Stimulated activated CD8-positive, alpha-beta memory T cell treated with anti-CD3 and anti-CD28 coated beads, Interleukin-12 subunit alpha, Interleukin-12 subunit beta, amount 100 ng/mL, for 1 hour (primary cell): ENCODE data around the gene PDE8A.
"Not testable (repeated sequence)": the region's sequence is repeated elsewhere in the genome, so short reads cannot be mapped to it uniquely, and the experiment has no call there.

ENCODE experiments used
- DNase-seq: peaks from one replicate; pipeline ENCODE4 v3.0.0-alpha.2; 2020; ENCODE audit warnings: low read depth

The PDE8A gene

DNA sequence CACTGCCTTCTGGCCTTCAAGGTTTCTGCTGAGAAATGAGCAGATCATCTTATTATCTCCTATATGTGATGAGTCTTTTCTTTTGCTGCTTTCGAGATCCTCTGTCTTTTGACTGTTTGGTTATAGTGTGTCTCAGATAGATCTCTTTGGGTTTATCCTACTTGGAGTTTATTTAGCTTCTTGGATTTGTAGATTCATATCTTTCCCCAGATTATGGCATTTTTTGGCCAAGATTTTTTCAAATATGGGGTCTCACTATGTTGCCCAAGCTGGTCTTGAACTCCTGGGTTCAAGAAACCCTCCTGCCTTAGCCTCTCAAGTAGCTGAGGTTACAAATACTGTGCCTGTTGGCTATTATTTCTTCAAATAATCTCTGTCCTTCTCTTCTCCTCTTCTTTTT is 150.3 kb downstream of the PDE8A start:
- DNase-seq = no peak

DNA sequence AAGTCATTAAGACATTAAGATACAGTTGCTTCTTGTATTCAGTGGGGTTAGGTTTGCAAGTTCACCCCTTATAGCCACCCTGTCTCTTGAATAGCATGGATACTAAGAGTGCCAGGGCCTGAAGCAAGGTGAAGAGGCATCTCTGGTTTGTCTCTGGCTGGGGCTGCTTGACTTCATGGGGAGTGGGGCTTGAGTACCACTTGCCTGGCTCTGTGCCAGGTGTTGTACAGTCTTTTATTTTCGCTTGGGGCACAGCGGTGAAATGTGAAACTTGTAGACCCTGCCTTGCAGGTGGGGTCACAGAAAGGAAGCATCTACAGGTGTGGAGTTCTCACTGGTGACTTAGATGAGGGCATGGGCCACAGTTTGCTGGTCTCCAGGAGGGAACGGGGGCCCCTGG is 152.1 kb downstream of the PDE8A start:
- DNase-seq = no peak

DNA sequence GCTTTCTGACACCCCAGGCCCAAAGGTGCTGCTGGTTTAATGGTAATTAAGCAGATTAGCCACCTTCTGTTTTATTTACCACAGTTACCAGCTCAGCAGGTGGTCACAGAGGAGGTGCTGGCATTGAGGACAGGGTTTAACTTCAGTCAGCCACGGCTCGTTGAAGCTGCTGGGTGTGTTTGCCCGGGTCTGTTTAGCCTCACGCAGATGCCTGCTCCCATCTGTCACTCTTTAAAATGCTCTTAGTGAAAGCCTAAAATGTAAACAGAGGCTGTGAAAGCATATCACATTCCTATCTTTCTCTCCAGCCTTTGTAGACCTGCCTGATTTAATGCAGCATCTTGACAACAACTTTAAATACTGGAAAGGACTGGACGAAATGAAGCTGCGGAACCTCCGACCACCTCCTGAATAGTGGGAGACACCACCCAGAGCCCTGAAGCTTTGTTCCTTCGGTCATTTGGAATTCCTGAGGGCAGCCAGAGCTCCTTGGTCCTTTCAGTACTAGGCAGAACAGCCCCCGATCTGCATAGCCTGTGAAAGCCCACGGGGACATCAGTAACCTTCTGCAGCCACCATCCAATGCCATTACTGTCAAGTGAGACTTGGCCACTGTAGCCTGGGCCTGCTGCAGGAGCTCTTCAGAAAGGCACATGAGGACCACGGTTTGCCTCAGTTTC is 156.0 kb downstream of the PDE8A start:
- DNase-seq = no peak

DNA sequence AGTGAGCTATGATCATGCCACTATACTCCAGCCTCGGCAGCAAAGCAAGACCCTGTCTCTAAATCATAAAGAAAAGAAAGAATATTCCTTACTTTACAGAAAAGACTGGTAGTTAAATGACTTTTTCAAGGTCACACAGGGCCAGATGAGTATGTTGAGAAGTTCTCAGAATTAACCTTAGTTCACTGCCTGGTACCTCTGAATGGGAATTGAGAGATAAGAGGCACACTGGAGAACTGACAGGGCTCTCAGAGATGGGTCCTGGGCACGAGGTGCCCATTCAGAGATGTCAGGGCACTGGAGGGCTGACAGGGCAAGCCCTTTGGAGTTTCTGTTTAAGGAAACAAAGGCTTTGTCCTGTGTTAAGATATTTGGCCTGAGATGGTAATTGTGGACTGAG is 157.7 kb downstream of the PDE8A start:
- no peak for DNase-seq

DNA sequence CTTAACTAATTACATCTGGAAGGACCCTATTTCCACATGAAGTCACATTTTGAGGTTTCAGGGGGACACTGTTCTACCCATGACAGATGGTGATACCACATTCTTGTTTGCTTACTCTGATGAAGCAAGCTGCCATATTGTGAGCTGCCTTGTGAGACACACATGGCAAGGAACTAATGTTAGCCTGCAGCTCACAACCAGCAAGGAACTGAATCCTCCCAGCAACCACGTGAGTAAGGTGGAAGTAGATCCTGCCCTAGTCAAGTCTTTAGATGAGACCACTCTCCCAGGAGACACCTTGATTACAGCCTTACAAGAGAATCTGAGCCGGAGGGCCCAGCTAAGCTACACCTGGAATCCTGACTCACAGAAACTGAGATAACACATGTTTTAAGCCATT is 160.1 kb downstream of the PDE8A start:
- no peak for DNase-seq

DNA sequence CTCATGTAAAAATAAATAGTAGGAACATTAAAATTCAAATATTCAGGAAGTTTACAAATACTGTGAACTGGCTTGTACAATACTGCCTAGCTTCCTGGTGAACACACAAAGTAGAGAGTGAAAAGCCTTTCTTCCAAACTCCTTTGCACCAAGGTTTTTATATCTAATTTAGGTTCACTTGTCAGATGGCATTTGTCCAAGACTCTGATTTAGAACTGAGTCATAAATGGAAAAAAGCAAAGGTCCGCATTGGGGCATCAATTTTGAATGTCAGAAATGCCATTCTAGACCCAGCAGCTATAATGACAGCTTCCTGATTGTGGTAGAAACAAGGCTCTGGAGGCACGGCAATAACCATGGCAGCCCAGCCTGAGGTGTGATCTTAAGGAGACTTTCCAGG is 160.7 kb downstream of the PDE8A start:
- no peak for DNase-seq

DNA sequence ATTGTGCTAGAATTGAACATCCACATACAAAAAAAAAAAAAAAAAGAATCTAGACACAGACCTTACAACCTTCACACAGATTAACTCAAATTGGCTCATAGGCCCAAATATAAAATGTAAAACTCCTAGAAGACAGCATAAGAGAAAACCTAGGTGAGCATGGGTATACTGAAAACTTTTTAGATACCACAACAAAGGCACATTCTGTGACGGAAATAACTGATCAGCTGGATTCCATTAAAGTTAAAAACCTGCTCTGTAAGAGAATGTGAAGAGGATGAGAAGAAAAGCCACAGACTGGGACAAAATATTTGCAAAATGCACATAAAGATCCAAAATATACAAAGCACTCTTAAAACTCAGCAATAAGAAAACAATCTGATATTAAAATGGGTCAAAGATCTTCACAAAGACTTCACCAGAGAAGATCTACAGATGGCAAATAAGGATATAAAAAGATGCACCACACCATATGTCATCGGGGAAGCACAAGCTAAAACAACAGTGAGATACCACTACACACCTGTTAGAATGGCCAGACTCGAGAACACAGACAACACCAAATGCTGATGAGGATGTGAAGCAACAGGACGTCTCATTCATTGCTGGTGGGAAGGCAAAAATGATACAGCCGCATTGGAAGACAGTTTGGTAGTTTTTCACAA is 167.9 kb downstream of the PDE8A start:
- no peak for DNase-seq

DNA sequence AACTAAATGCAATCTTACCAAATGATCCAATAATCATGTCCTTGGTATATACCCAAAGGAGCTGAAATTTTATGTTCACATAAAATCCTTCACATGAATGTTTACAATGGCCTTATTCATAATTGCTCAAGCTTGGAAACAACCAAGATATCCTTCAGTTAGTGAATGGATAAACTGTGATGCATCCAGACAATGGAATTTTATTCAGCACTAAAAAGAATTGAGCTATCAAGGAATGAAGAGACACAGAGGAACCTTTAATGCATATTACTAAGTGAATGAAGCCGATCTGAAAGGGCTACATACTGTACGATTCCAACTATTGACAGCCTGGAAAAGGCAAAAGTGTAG is 168.4 kb downstream of the PDE8A start:
- DNase-seq = no peak

DNA sequence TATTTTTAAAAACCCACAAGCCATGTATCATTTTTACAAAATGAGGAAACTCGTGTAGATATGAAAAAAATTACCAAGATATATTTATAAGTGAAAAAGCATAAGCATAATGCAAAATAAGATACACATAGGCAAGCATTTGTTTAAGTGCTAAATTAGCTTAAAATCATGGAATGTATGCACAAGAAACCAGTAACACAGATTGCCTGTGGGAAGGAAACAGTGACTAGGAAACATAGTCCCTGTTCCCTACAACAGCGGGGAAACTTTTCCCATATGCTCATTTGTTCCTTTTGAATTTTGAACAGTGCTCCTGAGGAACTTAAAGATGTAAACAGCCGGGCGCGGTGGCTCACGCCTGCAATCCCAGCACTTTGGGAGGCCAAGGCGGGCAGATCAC is 169.5 kb downstream of the PDE8A start:
- DNase-seq = no peak

DNA sequence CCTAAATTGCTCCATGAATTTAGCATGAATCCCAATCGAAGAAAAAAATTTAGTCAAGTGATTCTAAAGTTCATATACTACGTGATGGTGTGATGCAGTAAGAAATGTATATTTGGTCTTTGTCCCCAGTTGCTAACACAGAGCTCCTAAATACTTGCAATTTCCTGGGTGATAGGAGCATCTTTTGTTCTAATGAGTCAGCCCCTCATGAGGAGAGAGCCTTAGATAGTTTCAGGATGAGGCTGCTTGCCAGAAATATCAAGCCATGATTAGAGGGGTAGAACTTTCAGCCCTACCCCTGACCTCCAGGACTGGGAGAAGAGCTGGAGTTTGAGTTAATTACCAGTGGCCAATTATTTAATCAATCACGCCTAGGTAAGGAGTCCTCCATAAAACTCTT is 170.2 kb downstream of the PDE8A start:
- no peak for DNase-seq

DNA sequence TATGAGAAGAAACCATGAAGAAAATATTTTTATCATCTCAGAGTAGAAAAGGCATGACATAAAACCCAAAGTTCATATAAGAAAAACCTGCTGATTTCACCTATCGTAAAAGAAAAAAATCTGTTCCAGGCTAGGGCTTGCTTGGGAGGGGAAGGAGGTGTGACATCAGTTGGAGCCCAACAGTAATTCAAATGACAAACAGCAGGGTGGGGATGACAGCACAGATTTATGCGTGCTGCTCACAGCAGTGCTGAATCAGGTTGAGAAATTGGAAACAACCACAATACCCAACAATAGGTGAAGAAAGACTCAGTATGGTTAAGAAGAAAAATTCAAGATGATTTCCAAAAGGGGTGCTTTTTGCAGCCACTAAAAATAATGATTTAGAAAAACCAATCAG is 172.4 kb downstream of the PDE8A start:
- no peak for DNase-seq

DNA sequence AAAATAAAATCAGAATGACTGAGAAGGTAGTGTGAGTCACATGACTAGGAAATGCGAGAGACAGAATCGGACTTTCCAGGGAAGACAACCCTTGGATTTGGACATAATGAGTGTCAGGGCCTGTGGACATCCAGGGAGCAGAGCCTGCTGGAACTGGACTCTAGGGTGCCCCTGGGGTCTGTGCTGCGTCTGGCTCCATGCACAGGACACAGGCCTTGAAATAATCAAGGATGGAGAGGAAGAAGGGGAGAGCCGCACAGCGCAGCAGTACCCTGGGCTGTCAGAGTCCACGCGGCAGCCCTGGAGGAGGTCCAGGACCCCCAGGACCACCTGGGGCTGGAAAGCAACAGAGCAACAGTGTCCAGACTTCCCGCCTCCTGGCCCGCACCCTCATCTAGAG is 173.7 kb downstream of the PDE8A start:
- no peak for DNase-seq

DNA sequence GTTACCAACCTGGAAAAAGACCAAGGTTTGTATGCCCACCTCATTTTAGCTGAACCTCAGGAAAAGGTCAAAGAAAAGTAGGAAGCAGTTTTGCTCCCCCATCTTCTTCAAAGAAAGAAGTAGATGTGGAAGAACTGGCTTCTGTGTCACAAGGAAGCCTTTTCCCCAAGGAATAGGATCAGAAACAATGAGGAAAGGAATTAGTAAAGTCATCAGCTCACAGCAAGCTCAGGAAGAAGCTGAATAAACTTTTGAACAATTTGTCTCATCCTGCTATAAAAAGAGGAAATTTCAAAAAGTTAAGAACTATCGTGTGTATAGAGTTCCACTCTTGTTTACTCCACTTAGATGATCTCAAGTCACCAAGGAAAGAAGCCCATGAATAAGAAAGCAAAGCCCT is 174.2 kb downstream of the PDE8A start:
- no peak for DNase-seq

DNA sequence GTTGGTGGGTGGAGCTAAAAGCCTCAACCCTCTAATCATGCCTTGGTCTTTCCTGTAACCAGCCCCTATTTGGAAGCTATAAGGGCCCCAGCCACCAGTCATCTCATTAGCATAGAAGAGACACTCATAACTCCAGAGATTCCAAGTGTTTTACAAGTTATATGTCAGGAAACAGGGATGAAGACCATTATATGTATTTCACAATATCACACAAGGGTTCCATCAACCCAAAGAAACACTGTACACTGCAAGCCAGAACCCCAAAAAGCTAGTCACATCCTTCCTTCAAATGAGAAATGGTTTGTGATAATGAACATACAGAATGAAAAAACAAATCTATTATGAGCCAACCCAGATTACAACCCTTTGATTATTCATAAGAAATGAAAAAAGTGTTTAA is 175.7 kb downstream of the PDE8A start:
- DNase-seq = no peak

DNA sequence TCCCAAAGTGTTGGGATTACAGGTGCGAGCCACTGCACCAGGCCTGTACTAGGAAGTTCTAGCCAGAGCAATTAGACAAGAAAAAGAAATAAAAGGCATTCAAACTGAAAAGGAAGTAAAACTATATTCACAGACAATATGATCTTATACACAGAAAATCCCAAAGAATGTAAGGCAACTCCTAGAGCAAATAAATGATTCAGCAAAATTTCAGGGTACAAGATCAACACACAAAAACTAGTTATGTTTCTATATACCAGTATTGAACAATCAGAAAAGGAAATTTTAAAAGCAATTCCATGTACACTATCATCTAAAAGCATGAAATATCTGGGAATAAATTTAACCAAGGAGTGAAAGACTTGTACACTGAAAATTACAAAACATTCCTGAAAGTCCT is 180.6 kb downstream of the PDE8A start:
- DNase-seq = no peak

DNA sequence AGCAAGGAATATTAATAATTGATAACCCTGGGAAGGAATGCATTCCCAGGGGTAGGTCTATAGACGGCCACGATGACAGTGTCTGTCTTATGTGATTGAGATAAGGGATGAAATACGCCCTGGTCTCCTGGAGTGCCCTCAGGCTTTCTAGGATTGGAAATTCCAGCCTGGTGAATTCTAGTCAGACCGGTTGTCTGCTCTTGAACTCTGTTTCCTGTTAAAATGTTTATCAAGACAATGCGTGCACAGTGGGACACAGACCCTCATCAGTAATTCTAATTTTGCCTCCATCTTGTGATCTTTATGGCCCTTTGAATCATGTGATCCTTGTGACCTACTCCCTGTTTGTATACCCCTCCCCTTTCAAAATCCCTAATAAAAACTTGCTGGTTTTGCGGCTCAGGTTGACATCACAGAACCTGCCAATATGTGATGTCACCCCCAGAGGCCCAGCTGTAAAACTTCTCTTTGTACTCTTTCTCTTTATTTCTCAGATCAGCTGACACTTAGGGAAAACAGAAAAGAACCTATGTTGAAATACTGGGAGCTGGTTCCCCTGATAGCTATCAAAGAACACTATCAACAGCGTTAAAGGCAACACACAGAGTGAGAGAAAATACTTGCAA is 183.3 kb downstream of the PDE8A start:
- no peak for DNase-seq

DNA sequence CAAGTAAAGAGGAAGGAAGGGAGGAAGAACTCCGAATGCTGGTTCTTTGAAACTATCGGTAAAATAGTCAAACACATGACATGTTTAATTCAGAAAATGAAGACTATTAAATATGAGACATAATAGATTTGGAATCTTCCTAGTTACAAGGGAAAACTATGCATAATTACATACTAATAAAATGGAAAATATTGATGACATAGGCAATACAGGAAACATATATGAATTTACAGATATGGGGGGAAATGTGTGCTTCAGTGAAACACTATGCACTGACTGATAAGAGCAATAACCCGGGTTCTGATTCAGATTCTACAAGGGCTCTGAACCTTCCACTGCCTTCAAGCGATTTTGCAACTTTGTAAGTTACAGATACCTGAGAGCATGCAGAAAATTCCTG is 185.9 kb downstream of the PDE8A start:
- no peak for DNase-seq

DNA sequence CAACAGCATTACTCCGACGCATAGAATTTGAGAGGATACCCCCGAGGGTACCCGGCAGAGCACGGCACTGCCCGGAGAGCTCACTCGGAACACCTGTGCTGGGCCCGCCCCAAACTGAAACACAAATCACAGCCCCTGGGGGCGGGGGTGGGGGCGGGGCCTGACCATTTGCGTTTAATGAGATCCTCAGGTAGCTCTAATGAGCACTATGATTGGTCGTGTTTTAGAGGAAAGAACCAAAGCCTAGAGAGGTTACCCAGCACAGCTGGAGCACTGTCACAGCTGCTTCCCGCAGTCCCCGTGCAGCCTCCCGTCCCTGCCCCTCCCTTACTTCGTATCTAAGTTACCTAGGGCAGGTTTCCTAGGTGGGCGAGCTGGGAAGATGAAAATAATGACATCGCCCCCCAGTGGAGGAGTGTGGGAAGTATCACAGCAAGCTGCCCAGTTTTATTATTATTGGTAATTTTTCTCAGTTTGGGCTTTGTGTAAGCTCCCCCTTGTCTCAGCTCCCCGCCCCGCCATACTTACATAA is 187.1 kb downstream of the PDE8A start:
- peak; percentile 15 for DNase-seq

DNA sequence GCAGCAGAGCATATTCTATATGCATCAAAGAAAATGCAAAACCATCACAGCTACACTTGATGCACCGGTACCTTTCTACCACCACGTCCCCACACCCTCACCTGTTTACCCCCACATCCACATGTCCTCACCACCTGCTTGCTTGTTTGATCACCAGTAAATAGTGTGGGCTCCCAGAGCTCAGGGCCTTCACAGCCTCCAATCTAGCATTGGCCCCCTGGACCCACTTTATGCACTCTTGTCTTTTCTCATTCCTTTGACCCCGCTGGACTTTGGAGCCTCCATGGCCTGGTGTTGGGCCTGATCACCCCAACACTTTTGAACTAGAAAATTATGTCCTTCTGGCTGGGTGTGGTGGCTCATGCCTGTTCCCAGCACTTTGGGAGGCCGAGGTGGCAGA is 190.1 kb downstream of the PDE8A start:
- no peak for DNase-seq

DNA sequence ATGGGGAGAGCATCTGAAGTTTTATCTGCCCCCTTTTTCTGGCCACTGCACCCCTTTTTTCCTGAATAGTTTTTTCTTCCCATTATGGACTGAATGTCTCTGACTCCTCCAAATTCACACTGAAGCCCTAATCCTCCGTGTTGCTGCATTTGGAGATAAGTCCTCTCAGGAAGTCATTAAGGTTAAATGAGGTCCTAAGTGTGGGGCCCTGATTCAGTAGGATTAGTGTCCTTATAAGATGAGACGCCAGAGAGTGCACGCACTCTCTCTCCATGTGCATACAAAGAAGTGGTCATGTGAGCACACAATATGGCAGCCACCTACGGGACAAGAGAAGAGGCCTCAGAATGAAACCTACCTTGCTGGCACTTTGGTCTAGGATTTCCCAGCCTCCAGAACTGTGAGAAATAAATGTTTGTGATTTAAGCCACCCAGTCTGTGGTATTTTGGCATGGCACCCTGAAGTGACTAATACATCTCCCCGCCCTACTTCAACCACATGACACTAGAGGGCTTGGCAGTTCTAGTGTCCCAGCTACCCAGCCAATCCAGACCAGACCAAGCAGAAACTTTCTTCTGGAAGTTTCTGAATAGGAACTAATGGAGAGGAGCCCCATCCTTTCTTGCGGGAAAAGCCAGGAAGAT is 191.3 kb downstream of the PDE8A start:
- DNase-seq = no peak

DNA sequence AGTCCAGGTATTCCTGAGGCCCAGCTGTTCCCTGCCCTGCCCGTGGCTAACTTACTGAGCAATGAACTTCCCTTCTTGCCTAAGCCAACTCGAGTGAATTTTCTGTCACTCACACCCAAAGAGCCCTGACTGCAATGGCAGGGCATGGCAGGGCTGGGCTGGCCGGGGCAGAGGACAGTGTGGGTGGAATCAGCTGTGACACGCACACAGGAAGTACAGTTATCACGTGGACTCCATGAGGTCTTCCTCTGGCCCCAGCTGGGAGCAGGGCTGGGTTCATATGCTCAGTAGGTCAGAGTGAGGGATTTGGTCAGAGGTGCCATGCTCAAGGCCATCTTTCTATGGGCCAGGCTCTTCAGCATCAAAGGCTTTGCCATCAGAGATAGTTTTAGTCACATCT is 192.0 kb downstream of the PDE8A start:
- not testable (repeated sequence) for DNase-seq

DNA sequence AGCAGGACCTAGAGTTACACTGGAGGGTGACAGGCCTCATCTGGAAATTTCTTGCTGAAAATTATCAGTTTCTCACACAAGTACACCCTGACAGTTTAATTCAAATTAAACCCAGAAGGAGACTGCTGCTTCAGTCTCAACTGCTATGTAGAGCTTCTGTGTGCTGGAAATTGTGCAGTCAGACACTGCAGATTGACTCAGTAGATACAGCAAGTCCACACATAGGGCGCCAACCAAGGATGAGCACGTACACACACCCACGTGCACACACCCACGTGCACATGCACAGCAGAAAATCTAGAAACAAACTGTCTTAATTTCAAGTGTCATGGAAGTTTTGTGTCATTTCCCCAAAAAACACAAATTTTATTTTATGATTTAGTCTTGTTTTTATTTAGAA is 192.9 kb downstream of the PDE8A start:
- DNase-seq = no peak

DNA sequence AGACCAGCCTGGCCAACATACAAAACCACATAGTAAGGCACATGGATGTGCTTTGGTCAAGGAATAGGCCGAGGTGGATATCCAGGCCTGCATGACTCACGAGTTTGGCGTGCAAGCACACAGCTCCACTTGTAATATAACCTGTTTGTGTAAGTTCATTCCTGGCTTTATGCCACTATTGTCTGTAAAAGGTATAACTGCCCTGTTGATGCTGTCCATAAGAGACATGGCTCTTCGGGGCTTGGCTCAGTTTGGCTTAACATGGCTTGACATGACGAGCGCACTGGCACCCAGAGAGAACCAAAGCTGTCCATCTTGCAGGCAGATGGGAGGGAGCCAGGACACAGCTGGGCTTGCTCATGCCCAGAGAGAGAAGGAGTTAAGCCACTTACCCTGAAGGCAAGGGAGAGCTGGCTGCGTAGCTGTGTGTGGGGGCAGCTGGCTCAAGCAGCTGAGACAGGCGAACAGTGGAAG is 195.4 kb downstream of the PDE8A start:
- not testable (repeated sequence) for DNase-seq
